ENCODE measurements around the gene AZU1.

DNA sequence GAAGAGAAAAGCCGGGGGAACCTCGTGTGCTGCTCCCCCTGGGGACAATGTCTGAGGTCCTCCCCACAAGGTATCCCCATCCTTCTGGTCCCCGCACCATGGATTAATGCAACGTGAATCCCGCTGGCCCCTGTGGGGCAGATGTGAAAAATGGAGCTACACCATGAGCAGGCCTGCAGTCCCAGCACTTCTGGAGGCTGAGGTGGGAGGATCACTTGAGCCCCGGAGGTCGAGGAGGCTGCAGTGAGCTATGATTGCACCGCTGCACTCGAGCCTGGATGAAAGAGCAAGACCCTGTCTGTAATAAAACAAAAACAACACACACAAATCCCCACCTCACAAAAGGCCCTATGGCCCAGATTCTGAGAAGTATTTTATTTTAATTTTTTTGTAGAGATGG, 30.6 kb downstream of the AZU1 start:
- TF ChIP-seq, protein P1, sequence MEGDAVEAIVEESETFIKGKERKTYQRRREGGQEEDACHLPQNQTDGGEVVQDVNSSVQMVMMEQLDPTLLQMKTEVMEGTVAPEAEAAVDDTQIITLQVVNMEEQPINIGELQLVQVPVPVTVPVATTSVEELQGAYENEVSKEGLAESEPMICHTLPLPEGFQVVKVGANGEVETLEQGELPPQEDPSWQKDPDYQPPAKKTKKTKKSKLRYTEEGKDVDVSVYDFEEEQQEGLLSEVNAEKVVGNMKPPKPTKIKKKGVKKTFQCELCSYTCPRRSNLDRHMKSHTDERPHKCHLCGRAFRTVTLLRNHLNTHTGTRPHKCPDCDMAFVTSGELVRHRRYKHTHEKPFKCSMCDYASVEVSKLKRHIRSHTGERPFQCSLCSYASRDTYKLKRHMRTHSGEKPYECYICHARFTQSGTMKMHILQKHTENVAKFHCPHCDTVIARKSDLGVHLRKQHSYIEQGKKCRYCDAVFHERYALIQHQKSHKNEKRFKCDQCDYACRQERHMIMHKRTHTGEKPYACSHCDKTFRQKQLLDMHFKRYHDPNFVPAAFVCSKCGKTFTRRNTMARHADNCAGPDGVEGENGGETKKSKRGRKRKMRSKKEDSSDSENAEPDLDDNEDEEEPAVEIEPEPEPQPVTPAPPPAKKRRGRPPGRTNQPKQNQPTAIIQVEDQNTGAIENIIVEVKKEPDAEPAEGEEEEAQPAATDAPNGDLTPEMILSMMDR (IDR thresholded peaks at IDR 0.05): no peak
- TF ChIP-seq POLR2A (IDR thresholded peaks at IDR 0.05): no peak

All from thyroid gland (tissue), 4 donors.